NCI-H1092 treated with DMSO at 0.1 percent for 48 hours (cell line): ENCODE measurements around the gene NOCT.

Experiments used
- DNase-seq: peaks from one replicate; lab custom pipeline; 2025; lab: John Stamatoyannopoulos, UW

The NOCT gene

DNA sequence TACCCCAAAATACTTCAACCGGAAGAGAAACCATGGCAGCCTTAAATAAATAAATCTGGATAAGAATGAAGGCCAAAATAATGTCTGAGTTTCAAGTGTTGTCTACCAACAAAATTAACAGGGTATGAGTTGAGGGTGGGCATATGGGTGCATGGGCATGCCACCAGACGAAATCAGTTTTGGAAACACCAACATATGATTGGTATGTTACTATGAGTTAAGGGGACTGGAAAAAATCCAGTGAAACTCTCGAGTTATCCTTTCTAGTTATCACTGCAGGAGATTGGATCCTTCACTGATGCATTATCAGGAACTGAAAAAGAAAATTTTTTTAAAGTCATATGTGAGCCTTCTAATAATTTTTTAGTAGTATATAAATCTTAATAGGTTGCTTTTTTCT, 32.4 kb downstream of the NOCT start:
- DNase-seq, result no peak

DNA sequence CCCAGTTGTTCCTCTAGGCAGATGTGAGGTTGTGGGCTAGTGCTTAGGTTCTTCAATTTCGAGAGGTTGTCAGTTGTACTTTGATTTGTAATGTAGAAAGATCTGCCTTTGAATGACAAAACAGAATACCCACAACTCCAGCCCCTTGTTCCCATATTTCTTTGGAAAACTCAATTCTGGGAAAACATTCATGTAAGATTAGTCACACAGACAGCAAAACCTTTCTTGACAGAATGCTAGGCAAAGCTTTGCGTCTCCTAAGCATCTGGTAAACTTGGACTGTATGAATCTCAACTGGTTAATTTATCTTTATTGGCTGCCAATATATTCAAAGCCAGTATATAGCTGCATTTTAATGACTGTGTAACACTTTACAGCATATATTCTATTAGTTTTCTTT, 34.9 kb downstream of the NOCT start:
- DNase-seq, result no peak

DNA sequence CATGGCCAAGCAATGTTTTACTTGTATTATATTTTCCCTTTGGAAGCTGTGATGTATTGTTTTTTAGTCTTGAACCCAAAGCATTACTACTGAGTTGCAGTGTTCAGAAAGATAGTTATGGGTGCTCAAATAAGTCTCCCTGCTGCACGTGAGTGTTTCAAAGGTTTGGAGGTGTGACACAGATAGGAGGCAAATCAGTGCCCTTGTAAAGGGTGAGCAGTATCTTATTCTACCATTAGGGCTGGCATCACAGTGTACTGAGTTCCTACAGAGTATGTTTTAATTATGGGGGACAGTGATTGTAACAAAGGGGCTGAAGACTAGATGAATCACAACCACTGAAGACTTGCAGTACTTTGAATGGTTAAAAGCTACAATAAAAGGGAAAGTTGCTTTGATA, 38.3 kb downstream of the NOCT start:
- no peak for DNase-seq

DNA sequence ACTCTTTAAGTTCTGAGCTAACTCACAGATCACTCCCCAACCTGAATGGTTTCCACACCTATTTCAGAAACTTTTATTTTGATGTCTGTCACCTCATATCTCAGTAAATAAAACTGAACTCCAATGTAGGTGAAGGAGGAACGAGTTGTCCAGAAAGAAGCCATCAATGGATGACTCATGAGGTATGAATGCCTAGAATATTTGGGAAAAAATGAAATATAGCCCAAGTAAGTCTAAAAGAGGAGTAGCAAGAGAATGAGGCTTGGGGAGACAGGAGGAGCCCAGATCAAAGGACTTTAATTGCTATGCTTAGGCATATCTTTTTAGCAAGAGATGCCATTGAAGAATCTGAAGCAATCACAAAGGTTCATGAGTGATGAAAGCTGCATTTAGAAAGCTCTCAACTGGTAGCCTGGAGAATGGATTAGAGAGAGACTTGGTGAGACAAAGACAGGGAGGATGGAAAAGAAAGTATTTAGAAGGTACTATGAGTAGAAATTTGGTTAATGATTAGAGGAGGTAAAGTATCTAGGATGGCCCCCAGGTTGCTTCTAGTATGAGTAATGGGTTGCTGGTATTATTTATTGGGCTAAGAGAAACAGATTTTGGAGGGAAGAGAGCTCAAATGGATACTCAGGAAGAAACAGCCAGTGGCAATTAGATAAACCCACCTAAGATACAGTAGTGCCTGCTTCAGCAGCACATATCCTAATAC, 39.4 kb downstream of the NOCT start:
- DNase-seq, result no peak

DNA sequence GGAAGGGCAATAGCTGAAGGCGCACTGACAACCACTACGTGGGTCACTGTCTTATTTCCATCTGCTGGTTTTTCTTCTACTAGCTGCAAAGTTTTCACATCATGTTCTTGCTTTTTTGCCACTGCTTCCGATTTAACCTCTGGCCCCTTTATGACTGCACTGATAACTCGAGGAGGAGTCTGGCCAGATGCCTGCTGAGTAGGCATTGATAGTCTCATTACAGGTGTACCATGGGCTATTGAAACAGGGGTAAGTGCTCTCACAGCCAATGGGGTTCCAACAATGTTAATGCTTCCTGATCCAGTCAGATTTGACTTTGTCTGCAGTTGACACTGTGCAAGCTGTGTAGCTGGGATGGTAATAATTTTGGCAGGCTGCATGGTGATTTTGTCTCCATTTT, 43.4 kb downstream of the NOCT start:
- DNase-seq, result peak; percentile 26

DNA sequence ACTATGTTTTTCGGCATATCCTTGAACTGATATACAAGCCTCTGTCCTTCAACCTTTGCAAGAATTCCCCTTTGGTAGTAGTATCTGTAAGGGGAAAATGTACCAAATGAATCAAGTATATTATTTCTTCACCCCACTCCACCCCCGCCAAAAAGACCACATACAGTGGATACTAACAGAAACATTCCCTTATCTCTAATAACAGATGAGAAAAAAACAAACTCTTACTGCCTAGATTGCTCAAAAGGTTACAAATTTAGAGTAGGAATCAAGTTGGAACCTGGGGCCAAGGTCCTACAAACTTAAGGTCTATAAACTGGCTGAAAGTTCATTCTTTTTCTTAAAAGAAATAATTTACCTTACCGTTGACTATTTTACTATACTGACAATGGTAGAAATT, 45.0 kb downstream of the NOCT start:
- no peak for DNase-seq

DNA sequence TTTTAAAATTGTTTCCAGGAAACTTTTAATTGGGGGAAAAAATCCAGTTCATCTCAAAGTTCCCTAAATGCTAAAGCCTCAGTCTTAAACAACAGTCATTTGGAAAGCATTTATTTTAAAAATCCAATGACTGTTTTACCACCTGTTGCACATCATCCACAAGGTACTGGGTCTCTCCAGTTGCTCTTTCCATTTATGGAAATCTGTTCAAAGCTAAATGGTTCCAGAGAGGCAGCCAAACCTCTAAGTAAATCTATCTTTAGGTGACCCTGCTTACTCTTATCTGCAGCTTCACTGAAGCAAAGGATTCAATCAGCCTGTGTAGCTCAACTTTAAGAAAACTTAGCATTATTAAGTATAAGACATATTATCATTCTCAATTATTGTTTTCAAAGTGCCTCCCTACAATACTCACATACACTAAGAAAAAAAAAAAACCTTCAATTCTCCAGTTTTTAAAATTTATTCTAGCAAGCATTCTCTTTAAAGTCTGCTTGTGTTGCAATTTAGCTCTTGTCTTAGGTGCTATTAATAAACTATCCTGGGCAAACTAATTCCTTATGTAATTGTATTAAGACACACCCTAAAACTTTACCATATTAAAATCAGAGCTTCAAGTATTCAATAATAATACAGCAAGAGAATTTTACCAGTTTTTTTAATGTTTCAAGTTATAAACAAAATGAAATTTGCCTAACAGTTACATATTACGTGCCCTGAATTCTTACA, 60.6 kb downstream of the NOCT start:
- DNase-seq, result no peak

DNA sequence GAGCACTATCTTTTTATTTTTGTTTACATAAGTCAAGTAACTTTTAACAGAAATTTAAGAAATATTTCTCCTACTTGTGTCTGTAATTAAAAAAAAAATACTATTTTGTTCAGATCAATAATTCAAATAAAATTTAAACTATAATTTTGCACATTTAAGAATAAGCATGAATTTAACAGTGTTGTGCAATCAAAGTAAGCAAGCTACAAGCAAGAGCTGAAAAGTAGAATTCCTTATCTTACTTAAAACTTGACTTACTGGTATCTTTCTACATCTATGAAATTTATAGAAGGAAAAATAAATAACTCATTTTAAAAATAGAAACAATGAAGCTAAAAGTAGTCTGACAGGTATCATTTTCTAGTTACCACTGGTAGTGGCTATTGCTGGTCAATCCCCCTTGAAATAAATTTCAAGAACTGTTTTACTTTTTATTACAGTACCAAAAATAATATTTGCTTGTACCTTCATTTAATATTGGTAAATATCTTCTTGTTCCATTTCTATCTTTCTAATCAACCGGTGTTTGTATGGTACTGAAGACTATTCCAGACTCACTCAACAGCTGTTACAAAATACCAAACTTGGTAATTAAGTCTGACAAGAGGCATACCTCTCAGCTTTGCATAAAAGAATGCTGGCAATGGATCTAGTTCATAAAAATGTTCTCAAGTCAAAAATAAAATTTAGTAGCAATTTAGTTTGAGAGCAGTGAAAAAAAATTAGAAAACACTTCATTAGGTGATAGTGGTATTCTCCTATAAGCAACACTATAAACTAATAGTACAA, 62.2 kb downstream of the NOCT start:
- DNase-seq, result no peak

DNA sequence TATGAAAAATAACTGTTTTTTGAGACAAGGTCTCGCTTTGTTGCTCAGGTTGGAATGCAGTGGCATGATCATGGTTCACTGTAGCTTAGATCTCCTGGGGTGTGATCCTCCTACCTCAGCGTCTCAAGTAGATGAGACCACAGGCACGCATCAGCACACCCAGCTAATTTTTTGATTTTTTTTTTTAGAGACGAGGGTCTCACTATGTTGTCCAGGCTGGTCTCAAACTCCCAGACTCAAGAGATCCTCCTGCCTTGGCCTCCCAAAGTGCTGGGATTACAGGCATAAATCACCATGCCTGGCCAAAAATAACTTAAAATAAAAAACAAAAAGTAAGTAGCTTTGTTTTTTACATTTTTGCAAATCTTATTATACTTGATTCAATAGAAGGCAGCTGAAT, 63.3 kb downstream of the NOCT start:
- no peak for DNase-seq

DNA sequence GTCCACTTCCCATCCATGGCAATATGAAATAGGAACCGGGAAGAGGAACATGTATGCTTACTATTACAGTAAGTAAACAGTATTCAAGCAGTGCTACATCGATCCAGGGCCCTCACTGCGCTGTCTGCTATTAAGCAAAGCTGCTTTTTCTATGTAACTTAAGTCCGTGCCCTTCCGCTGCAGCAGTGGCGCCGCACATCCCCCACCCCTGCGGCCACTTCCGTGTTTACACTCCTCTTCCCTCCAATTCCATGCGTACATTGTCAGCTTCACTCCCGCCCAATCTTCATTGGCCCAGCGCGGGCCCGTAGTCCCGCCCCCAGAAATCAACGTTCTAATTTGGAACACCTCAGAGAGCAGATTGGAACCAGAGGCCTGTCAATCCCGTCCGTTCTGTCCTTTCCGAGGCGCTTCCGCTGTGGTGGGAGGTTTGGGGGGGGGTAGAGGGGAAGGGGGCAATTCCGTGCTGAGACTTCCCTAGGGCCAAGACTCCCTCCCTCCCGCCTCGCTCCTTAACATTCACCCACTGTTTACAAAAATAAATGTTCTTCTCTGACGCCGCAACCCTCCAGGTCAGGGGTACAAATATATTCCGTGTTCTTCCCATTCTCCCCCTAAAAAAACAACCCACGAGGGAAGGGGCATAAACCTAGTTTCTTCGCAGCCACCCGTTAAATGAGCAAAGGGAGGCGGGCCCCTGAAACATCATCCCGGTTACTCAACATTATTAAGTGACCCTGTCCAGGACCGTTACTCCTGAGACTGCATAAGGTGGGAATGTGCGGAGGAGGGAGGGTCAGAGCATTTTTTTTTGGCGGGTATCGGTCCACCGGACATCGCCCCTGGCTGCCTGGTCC, 67.4 kb downstream of the NOCT start:
- DNase-seq, result peak; percentile 98

DNA sequence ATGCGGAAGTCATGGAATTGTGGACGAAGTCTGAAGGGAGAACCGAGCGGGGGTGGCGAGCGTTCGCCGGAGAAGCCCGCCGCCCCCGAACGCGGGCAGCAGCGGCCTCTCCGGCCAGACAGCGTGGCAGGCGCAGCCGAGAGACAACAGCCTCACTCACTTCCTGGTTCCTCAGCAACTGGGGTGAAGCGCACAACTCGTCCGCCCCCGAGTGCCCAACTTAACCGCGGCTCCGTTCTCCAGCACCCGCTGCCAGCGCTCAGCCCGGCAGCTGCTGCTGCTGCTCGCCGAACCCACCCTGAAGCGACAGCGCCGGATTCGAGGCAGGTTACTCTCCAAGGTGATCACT, 68.0 kb downstream of the NOCT start:
- no peak for DNase-seq

DNA sequence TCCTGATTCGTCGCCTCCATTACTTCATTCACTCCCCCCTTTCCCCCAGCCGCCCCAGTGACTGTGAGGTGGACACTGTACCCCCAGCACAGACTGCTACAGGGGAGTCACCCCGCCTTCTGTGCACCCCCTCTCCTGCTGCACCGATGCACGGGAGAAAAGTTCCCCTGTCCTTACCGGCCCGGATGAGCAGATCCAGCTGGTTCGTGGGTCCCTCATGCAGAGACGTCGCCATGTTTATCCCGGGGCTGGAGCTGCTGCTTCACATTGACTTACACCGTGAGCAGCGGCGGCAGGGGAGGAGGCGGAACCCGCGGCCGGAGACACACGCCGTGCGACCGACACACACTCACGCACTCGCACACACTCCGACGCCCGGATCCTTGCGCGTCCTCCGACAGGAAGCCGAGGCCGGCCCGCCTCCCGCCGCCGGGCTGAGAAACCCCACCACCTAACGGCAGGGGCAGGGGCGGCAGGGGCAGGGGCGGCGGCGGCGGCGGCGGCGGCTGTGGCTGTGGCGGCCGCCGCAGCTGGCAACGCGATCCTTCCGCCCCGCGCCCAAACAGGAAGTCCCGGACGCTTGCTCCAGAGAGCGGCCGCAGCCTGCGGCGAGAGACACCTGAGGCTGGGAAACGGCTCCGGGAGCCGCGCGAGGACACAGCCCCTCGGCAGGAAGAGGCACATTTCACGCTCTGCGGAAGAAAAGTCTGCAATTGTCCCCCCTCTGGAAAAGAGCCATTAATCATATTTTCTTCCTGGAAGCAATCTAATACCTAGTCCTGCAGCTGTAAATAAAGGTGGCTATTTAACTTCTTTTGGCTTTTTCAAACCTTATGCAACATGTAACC, 68.6 kb downstream of the NOCT start:
- DNase-seq, result peak; percentile 84

DNA sequence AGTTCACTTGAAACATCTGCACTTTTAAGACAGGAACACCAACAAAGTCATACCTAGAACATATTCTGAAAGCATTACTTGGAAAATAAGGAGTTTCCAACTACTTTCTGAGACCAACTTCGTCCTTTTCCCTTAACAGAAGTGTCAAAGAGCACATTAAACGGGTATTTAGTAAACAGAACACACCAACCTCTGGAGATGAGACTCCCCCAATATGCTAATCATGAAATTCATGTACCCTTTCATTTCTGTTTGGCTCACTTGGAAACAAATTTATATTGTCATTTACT, 69.2 kb downstream of the NOCT start:
- DNase-seq, result no peak

DNA sequence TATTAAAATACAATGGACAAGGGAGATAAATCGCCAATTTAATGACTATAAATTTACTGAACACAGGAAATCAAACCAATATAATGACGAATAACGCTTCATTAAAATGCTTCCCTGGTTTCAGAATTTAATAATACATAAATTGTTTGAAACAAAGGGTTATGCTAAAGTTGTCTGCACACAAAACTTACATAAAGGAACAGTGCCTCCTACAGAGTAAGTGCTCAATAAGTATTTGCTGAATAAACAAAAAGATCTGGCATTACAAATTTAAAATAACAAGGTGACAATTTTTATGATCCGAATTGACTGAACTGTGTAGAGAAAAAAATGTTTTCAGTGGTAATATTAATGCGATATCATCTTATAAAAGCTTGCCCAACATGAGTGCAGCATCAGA, 69.6 kb downstream of the NOCT start:
- no peak for DNase-seq

DNA sequence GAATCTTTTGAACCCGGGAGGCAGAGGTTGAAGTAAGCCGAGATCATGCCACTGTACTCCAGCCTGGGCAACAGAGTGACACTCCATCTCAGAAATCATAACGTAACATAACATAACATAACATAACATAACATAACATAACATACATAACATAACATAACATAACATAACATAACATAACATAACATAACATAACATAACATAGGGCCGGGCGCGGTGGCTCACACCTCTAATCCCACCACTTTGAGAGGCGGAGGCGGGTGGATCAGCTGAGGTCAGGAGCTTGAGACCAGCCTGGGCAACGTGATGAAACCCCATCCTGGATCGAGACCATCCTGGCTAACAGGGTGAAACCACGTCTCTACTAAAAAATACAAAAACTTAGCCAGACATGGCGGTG, 76.7 kb downstream of the NOCT start:
- no peak for DNase-seq
